ENCODE results near the gene ASB8. TPM values are rescaled to one million over a fixed set of nuclear protein-coding genes. Genes with fewer than 3 reads are reported as not detected.

The ASB8 gene
- polyA plus RNA-seq, 1 experiment: 30.1 TPM

DNA sequence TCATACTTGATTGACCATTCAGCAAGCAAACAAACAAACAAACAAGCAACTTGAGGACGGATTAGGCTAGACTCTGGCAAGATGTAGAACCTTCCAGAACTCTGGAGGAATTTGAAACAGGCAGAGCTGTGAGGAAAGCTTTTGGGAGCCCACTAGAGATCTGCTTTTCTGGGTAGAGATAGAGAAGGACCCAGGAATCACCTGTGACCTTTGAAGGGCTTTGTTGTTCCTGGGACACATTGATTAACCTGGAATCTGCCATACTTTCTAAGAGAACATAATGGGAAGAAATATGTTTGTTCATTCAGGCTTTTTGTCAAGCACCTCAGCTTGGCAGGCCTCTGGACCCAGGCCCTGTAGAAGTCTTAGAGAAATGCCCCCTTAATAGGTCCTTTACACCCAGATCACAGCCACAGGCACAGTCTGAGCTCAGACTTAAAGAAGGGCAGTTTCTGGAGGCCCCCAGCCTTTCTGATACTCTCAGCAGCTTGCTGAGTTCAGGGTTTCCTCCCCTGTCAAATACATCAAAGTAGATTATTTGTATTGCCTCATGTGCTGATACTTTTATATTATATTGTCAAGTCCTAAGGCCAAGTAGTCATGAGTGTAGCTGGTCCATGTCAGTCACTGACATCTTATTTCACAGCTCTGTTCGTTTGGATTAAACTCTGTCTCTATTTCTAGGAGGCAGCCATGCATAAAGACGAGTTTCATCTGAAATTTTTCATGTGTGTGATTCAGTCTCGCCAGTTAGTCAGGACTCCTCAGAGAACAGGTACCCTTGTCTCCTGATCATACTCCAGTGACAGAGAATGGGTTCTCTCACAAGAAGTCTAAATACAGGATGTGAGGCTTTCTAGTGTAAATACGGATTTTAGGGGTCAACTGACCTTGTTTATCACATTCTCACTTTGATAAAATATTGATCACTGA is 50.4 kb downstream of the ASB8 start:
- no peak for TF ChIP-seq CTCF (IDR thresholded peaks at IDR 0.05; ENCODE audit: low read depth, low read length)
- H3K9me3 ChIP-seq (ENCODE audit: control insufficient read depth, insufficient read depth, low read length): no peaks in the 10 kb centered on the region
- ChIA-PET CTCF (interaction anchor here (1.0 kb wide), 1 partner anchor 51 kb away, joined by 3 read pairs; no protein-coding TSS in a partner anchor), POLR2A (interaction anchor here (1.6 to 2.1 kb wide), 2 partner anchors 12 to 50 kb away, joined by 8 to 14 read pairs; partner anchors contain the start of genes ASB8 and PFKM)
- H3K27me3 ChIP-seq (ENCODE audit: control insufficient read depth, insufficient read depth, low read length): peaks cover 8% of the 10 kb centered on the region
- H3K4me3 ChIP-seq (ENCODE audit: low read depth, low read length): peak overlapping the region; percentile 57
- no peak for DNase-seq (ENCODE audit: low read depth, low spot score)
- H3K27ac ChIP-seq (ENCODE audit: low read depth, low read length): peak overlapping the region; percentile 96

DNA sequence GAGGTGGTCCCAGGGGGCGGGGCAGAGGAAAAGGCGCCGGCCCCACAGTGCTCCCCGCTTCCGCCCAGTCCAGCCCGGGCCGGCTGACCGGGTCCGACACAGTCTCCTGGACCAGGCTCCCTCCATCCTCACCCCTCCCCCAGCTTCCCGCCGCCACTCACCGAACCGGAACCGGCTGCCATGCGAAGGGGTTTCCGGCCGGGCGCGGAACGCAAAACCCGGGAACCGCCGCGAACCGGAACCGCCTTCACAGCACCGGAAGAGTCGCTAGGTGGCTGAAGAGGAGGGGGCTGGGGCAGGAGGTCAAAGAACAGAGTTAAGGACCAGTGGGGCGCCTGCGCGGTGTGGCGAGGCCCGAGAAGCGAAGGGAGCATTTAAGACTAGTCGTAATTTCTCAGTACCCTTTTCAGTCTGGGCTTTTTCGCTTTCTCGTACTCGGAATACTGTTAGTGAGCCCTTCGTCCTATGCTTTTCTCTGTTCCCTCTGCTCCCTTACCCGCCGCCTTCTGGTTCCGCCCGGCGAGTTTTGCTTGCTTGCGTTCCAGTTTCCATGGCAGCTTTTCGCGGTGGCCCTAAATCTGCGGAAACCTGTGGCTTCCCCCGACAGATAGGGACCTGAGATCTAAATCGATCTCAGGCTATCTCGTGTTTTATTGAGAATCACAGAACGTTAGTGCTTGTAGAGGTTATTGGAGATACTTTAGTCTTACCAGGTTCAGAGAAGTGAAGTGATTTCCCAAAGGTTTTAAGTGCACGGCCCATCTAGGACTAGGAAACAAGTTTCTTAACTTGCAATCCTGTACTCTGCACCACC is 51.2 kb downstream of the ASB8 start, which contains the start of gene SENP1:
Gene SENP1 (minus strand): TSS at position 213 of the 814 bp plus-strand sequence. CDS start 4,607 bp downstream, outside the sequence.
- Histone ChIP-seq H3K4me3 (ENCODE audit: low read depth, low read length) (peak within 1 kb of the TSS; percentile 57), H3K27ac (ENCODE audit: low read depth, low read length) (peak within 1 kb of the TSS; percentile 96), H3K9me3 (ENCODE audit: control insufficient read depth, insufficient read depth, low read length) (no peaks in the 10 kb centered on the region), H3K27me3 (ENCODE audit: control insufficient read depth, insufficient read depth, low read length) (peaks cover 8% of the 10 kb centered on the region)
- ChIA-PET POLR2A (interaction anchor here (1.1 to 2.1 kb wide), 4 partner anchors 9 to 51 kb away, joined by 3 to 14 read pairs (median 6); partner anchors contain the start of genes ASB8 and PFKM), CTCF (interaction anchor here (1.0 kb wide), 2 partner anchors 11 to 52 kb away, joined by 3 to 4 read pairs; no protein-coding TSS in a partner anchor)
- TF ChIP-seq CTCF (IDR thresholded peaks at IDR 0.05; ENCODE audit: low read depth, low read length): 0 out of 2 replicates have a peak, but pooled peaks have one; percentile 16
- DNase-seq (ENCODE audit: low read depth, low spot score): peak; percentile 57

DNA sequence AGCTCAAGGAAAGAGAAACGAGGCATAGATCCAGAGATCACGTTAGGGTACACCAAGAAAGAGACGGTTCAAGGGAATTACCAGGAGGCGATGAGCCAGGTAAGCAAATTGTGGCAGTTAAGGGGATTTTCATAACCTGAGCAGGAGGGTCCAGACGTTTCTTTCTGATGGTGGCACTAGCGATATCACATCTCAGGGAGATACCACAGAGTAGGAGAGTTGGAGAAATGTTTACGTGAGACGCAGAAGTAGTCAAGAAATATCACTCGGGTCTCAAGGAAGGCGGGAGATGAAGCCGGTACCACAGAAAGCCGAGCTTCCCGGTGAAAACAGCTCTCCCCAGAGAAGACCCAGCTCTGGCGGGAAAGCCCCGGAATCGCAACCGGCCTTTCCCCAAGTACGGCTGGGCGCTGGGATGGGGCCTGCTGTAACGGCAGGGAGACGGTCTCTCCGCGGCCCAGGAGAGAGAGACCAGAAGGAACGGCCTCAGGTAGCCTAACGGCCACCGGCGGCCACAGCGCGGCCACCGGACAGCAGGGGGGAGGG is 51.9 kb downstream of the ASB8 start:
- POLR2A ChIA-PET: interaction anchor here (1.1 to 2.1 kb wide), 4 partner anchors 8 to 52 kb away, joined by 3 to 14 read pairs (median 6); partner anchors contain the start of genes ASB8 and PFKM
- Histone ChIP-seq H3K27me3 (ENCODE audit: control insufficient read depth, insufficient read depth, low read length) (peaks cover 8% of the 10 kb centered on the region), H3K27ac (ENCODE audit: low read depth, low read length) (peak overlapping the region; percentile 96), H3K4me3 (ENCODE audit: low read depth, low read length) (peak overlapping the region; percentile 57), H3K9me3 (ENCODE audit: control insufficient read depth, insufficient read depth, low read length) (no peaks in the 10 kb centered on the region)
- TF ChIP-seq CTCF (IDR thresholded peaks at IDR 0.05; ENCODE audit: low read depth, low read length): no peak
- CTCF ChIA-PET: interaction anchor here (1.0 kb wide), 1 partner anchor 12 kb away, joined by 4 read pairs; no protein-coding TSS in a partner anchor
- no peak for DNase-seq (ENCODE audit: low read depth, low spot score)

DNA sequence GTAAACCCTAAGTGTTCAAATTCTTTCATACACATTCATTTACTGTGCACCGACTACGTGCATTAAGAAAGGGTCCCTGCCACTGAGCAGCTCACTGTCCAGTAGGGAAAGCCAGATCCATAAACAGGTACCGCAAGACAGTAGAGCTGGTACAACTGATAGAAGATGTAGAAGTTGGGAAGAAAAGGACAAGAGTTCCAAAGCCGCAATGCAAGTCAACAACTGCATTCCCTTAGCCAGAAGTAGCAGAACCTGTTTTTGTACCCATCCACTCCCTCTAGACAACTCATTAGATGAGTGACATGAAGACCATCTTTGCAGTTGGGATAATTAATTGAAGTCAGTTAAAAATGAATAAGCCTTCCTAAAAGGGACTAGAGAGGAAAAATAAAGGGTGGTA is 52.8 kb downstream of the ASB8 start:
- CTCF ChIA-PET: no interaction called here
- POLR2A ChIA-PET: interaction anchor here (2.1 kb wide), 1 partner anchor 15 kb away, joined by 14 read pairs; the partner anchor contains the start of gene PFKM

More for the DNA sequence above, 52.8 kb downstream of the ASB8 start:
- Histone ChIP-seq H3K27me3 (ENCODE audit: control insufficient read depth, insufficient read depth, low read length) (peaks cover 3% of the 10 kb centered on the region), H3K4me3 (ENCODE audit: low read depth, low read length) (peak overlapping the region; percentile 57), H3K27ac (ENCODE audit: low read depth, low read length) (no peak overlapping the region), H3K9me3 (ENCODE audit: control insufficient read depth, insufficient read depth, low read length) (no peaks in the 10 kb centered on the region)
- TF ChIP-seq CTCF (IDR thresholded peaks at IDR 0.05; ENCODE audit: low read depth, low read length): no peak
- no peak for DNase-seq (ENCODE audit: low read depth, low spot score)

Small RNA genes lying within 50 kb of the gene (small RNA-seq; reads per million reads assigned to genes)
- 0.81 reads per million for gene MIR6505 (ENCODE audit: insufficient read length, low read depth)

Other genes starting within 250 kb of the ASB8 start
- gene TMEM106C, start 193.9 kb downstream of the ASB8 start, polyA plus RNA-seq (2011; rRNA removed): 93.7 and 96.3 TPM in 2 replicates
- gene COL2A1, start 153.0 kb downstream of the ASB8 start, polyA plus RNA-seq (2011; rRNA removed): not detected in 2 replicates
- gene SENP1, start 51.4 kb downstream of the ASB8 start, polyA plus RNA-seq (2011; rRNA removed): 23.4 and 26.4 TPM in 2 replicates
- gene PFKM, start 38.2 kb downstream of the ASB8 start, polyA plus RNA-seq (2011; rRNA removed): 58.4 and 62.1 TPM in 2 replicates
- gene CCDC184, start 26.1 kb upstream of the ASB8 start, polyA plus RNA-seq (2011; rRNA removed): 0.24 and 0.32 TPM in 2 replicates
- not detected in 2 replicates for gene OR10AD1, start 45.8 kb upstream of the ASB8 start, polyA plus RNA-seq (2011; rRNA removed)
- gene ZNF641, start 193.4 kb upstream of the ASB8 start, polyA plus RNA-seq (2011; rRNA removed): 6.3 and 6.6 TPM in 2 replicates